WTC11 (cell line): Measurements from ENCODE around the gene PRKACG. TPM values are rescaled to one million over a fixed set of nuclear protein-coding genes. Genes with fewer than 3 reads are reported as not detected.

Experiments used
- ATAC-seq: fragments of 200-7000 bp; cut with Tn5 transposase; 2 replicates; pipeline ENCODE4 v1.10.0; 2021; ENCODE audit warnings: mild to moderate bottlenecking, moderate library complexity
- CTCF ChIA-PET: fragments of 300-600 bp; sonication (Branson Sonifier 250); formaldehyde crosslinking; loops from one replicate; lab custom pipeline; 2021; ENCODE audit warnings: antibody characterized with exemption; lab: Charles Lee
- POLR2A ChIA-PET: fragments of 350-600 bp; sonication (Branson Sonifier 250); formaldehyde crosslinking; loops from one replicate; lab custom pipeline; 2021; ENCODE audit warnings: antibody characterized with exemption; lab: Charles Lee
- DNase-seq: peaks from one replicate; pipeline ENCODE4 v3.0.0; 2021; ENCODE audit warnings: low spot score
- H3K27ac Mint-ChIP-seq: 2 replicates; pipeline ENCODE4 v1.8.0; 2021; ENCODE audit warnings: mixed read lengths
- H3K27me3 Mint-ChIP-seq: 2 replicates; pipeline ENCODE4 v1.8.0; 2021; ENCODE audit warnings: low read depth, mild to moderate bottlenecking, moderate library complexity, mixed read lengths
- H3K36me3 Mint-ChIP-seq: 2 replicates; pipeline ENCODE4 v1.8.0; 2021; ENCODE audit warnings: mixed read lengths
- H3K4me1 Mint-ChIP-seq: 2 replicates; pipeline ENCODE4 v1.8.0; 2022; ENCODE audit warnings: mixed read lengths
- H3K4me3 Mint-ChIP-seq: 2 replicates; pipeline ENCODE4 v1.8.0; 2021; ENCODE audit warnings: mild to moderate bottlenecking, moderate library complexity, mixed read lengths
- H3K9me3 Mint-ChIP-seq: 2 replicates; pipeline ENCODE4 v1.8.0; 2021; ENCODE audit warnings: mixed read lengths
- AFF4 ChIP-seq: sonication (generic); formaldehyde crosslinking; IDR thresholded peaks from 2 replicates; pipeline ENCODE4 v1.8.1; 2023; ENCODE audit warnings: mild to moderate bottlenecking, missing genetic modification reagents, borderline replicate concordance
- CBFB ChIP-seq: sonication (generic); formaldehyde crosslinking; IDR thresholded peaks from 2 replicates; pipeline ENCODE4 v1.8.1; 2022; ENCODE audit warnings: mild to moderate bottlenecking, low read depth, missing genetic modification reagents
- CDX4 ChIP-seq: fragments of 250-450 bp; sonication (Bioruptor Pico); IDR thresholded peaks from 2 replicates; pipeline ENCODE4 v1.9.0; 2021; ENCODE audit warnings: moderate library complexity, mild to moderate bottlenecking, inconsistent platforms, borderline replicate concordance
- EMX1 ChIP-seq: fragments of 250-450 bp; sonication (Bioruptor Pico); IDR thresholded peaks from 2 replicates; pipeline ENCODE4 v1.8.0; 2021; ENCODE audit warnings: mild to moderate bottlenecking
- ERG ChIP-seq: fragments of 250-450 bp; sonication (Bioruptor Pico); IDR thresholded peaks from 2 replicates; pipeline ENCODE4 v1.8.0; 2021; ENCODE audit warnings: mild to moderate bottlenecking
- FOXP4 ChIP-seq: sonication (generic); formaldehyde crosslinking; IDR thresholded peaks from 2 replicates; pipeline ENCODE4 v1.8.0; 2022; ENCODE audit warnings: mild to moderate bottlenecking, missing genetic modification reagents
- GABPB1 ChIP-seq: sonication (generic); formaldehyde crosslinking; IDR thresholded peaks from 2 replicates; pipeline ENCODE4 v1.8.1; 2023; ENCODE audit warnings: mild to moderate bottlenecking, missing genetic modification reagents
- HMGA2 ChIP-seq: fragments of 250-450 bp; sonication (Bioruptor Pico); IDR thresholded peaks from 2 replicates; pipeline ENCODE4 v1.4.0; 2021; ENCODE audit warnings: mild to moderate bottlenecking, moderate library complexity
- NFYB ChIP-seq: sonication (generic); formaldehyde crosslinking; conservative IDR thresholded peaks from 2 replicates; pipeline ENCODE4 v1.8.0; 2022; ENCODE audit warnings: low read depth, missing genetic modification reagents
- NR3C1 ChIP-seq: sonication (generic); formaldehyde crosslinking; conservative IDR thresholded peaks from 2 replicates; pipeline ENCODE4 v1.8.1; 2023; ENCODE audit warnings: low read depth, mild to moderate bottlenecking, missing genetic modification reagents
- RELA ChIP-seq: sonication (generic); formaldehyde crosslinking; IDR thresholded peaks from 2 replicates; pipeline ENCODE4 v1.8.1; 2022; ENCODE audit warnings: missing genetic modification reagents, mild to moderate bottlenecking, borderline replicate concordance
- TCF7 ChIP-seq: sonication (generic); formaldehyde crosslinking; IDR thresholded peaks from 2 replicates; pipeline ENCODE4 v1.8.0; 2022; ENCODE audit warnings: mild to moderate bottlenecking, low read depth, missing genetic modification reagents, moderate library complexity
- ZBTB21 ChIP-seq: sonication (generic); formaldehyde crosslinking; IDR thresholded peaks from 2 replicates; pipeline ENCODE4 v1.8.1; 2023; ENCODE audit warnings: mild to moderate bottlenecking, missing genetic modification reagents, borderline replicate concordance
- ZBTB43 ChIP-seq: sonication (generic); formaldehyde crosslinking; IDR thresholded peaks from 2 replicates; pipeline ENCODE4 v1.8.1; 2023; ENCODE audit warnings: mild to moderate bottlenecking, missing genetic modification reagents
- ZNF138 ChIP-seq: sonication (generic); formaldehyde crosslinking; conservative IDR thresholded peaks from 2 replicates; pipeline ENCODE4 v1.8.1; 2022; ENCODE audit warnings: mild to moderate bottlenecking, moderate library complexity, missing genetic modification reagents
- ZNF219 ChIP-seq: sonication (generic); formaldehyde crosslinking; IDR thresholded peaks from 2 replicates; pipeline ENCODE4 v1.8.0; 2023; ENCODE audit warnings: missing genetic modification reagents, mild to moderate bottlenecking, borderline replicate concordance
- ZNF232 ChIP-seq: sonication (generic); formaldehyde crosslinking; IDR thresholded peaks from 2 replicates; pipeline ENCODE4 v1.8.0; 2022; ENCODE audit warnings: mild to moderate bottlenecking, missing genetic modification reagents
- ZNF416 ChIP-seq: fragments of 250-450 bp; sonication (Bioruptor Pico); IDR thresholded peaks from 2 replicates; pipeline ENCODE4 v1.9.0; 2021; ENCODE audit warnings: mild to moderate bottlenecking, inconsistent platforms
- ZNF423 ChIP-seq: fragments of 250-450 bp; sonication (Bioruptor Pico); IDR thresholded peaks from 2 replicates; pipeline ENCODE4 v2.1.2; 2022; ENCODE audit warnings: mild to moderate bottlenecking, moderate library complexity
- ZNF512 ChIP-seq: sonication (generic); formaldehyde crosslinking; IDR thresholded peaks from 2 replicates; pipeline ENCODE4 v1.8.1; 2022; ENCODE audit warnings: missing genetic modification reagents, borderline replicate concordance
- total RNA-seq: library from RNA; stranded (reverse); gene quantifications from 3 replicates; pipeline ENCODE4 v1.2.3, GENCODE V29; 2021

Gene PRKACG
- total RNA-seq, 1 experiment from 2014 or later, result not detected

GRCh38 chr9:68974901-68975300 is 39.0 kb downstream of the PRKACG start (continued):
- no peak for TF ChIP-seq FOXP4
- TF ChIP-seq, all 79 proteins: peak for 0

GRCh38 chr9:68974431-68974830 is 39.5 kb downstream of the PRKACG start:
- no peaks in the 10 kb centered on the region for H3K27me3 Mint-ChIP-seq
- no peak for TF ChIP-seq NR3C1 (CRISPR knock-in tag)
- TF ChIP-seq NFYB, result no peak
- no peak overlapping the region for H3K4me3 Mint-ChIP-seq
- POLR2A ChIA-PET, result no interaction called here
- H3K4me1 Mint-ChIP-seq, result peaks cover 10% of the 10 kb centered on the region
- H3K36me3 Mint-ChIP-seq, result peaks cover 18% of the 10 kb centered on the region
- no peak overlapping the region for H3K27ac Mint-ChIP-seq
- CTCF ChIA-PET, result interaction anchor here (1.2 to 1.4 kb wide), 2 partner anchors 25 to 379 kb away, joined by 4 to 5 read pairs; no protein-coding TSS in a partner anchor
- no peak for DNase-seq
- H3K9me3 Mint-ChIP-seq, result peaks cover 19% of the 10 kb centered on the region
- ATAC-seq, result no peak

GRCh38 chr9:68973619-68974018 is 40.3 kb downstream of the PRKACG start:
- Mint-ChIP-seq H3K4me3 (no peak overlapping the region), H3K27me3 (no peaks in the 10 kb centered on the region), H3K36me3 (peaks cover 18% of the 10 kb centered on the region), H3K4me1 (peaks cover 5% of the 10 kb centered on the region), H3K27ac (no peak overlapping the region), H3K9me3 (peaks cover 19% of the 10 kb centered on the region)
- TF ChIP-seq CBFB (CRISPR knock-in tag), result no peak
- TF ChIP-seq CDX4, result no peak
- TF ChIP-seq TCF7 (CRISPR knock-in tag), result no peak
- TF ChIP-seq HMGA2 (CRISPR knock-in tag), result no peak
- no peak for TF ChIP-seq EMX1
- TF ChIP-seq GABPB1 (CRISPR knock-in tag), result no peak
- TF ChIP-seq ZBTB43 (CRISPR knock-in tag), result no peak
- TF ChIP-seq RELA (CRISPR knock-in tag), result no peak
- TF ChIP-seq ERG (CRISPR knock-in tag), result no peak
- no peak for TF ChIP-seq ZNF219
- TF ChIP-seq ZBTB21 (CRISPR knock-in tag), result no peak
- no peak for TF ChIP-seq ZNF423 (CRISPR knock-in tag)
- TF ChIP-seq ZNF416 (CRISPR knock-in tag), result no peak
- CTCF ChIA-PET, result interaction anchor here (1.2 to 1.4 kb wide), 2 partner anchors 26 to 129 kb away, joined by 3 to 5 read pairs; no protein-coding TSS in a partner anchor
- ATAC-seq (no peak), DNase-seq (no peak)
- POLR2A ChIA-PET, result no interaction called here

GRCh38 chr9:68970151-68970550 is 43.8 kb downstream of the PRKACG start:
- Mint-ChIP-seq H3K9me3 (no peaks in the 10 kb centered on the region), H3K4me3 (no peak overlapping the region), H3K36me3 (no peaks in the 10 kb centered on the region), H3K4me1 (peaks cover 5% of the 10 kb centered on the region), H3K27ac (no peak overlapping the region), H3K27me3 (no peaks in the 10 kb centered on the region)
- ATAC-seq (no peak), DNase-seq (no peak)
- POLR2A ChIA-PET, result no interaction called here
- CTCF ChIA-PET, result interaction anchor here (1.1 kb wide), 1 partner anchor 10 kb away, joined by 3 read pairs; no protein-coding TSS in a partner anchor
- TF ChIP-seq ZNF138 (CRISPR knock-in tag) (no peak), CBFB (CRISPR knock-in tag) (no peak), ZNF512 (no peak), AFF4 (CRISPR knock-in tag) (no peak), ZNF232 (CRISPR knock-in tag) (no peak)
